Fibroblast of lung (primary cell): Measurements from ENCODE around the gene DNAAF1. TPM values are rescaled to one million over a fixed set of nuclear protein-coding genes. Genes with fewer than 3 reads are reported as not detected.
"Not testable (repeated sequence)": the region's sequence is repeated elsewhere in the genome, so short reads cannot be mapped to it uniquely, and the experiment has no call there.

Experiments used
- DNase-seq, 2 donors: peaks; one replicate each; pipeline versions ENCODE4 v3.0.0 to v3.0.0-alpha.2; 2010; ENCODE audit warnings: low read depth in 2 of 2
- H2AFZ ChIP-seq: 2 replicates; pipeline ENCODE4 v1.5.1; 2012; ENCODE audit warnings: low read length, control low read depth, inconsistent platforms
- H3K27ac ChIP-seq: 2 replicates; pipeline ENCODE4 v1.5.1; 2011; ENCODE audit warnings: low read length, control low read depth; ENCODE audit not compliant: insufficient read depth
- H3K27me3 ChIP-seq: 2 replicates; pipeline ENCODE4 v1.5.1; 2011; ENCODE audit warnings: mild to moderate bottlenecking, low read length; ENCODE audit not compliant: control insufficient read depth, insufficient read depth
- H3K36me3 ChIP-seq: 2 replicates; pipeline ENCODE4 v1.5.1; 2011; ENCODE audit warnings: low read length; ENCODE audit not compliant: control insufficient read depth, insufficient read depth
- H3K4me1 ChIP-seq: 2 replicates; pipeline ENCODE4 v1.5.1; 2011; ENCODE audit warnings: low read length; ENCODE audit not compliant: control insufficient read depth, insufficient read depth; ENCODE audit errors: extremely low read depth
- H3K4me2 ChIP-seq: 2 replicates; pipeline ENCODE4 v1.5.1; 2011; ENCODE audit warnings: low read length, control low read depth; ENCODE audit not compliant: insufficient read depth; ENCODE audit errors: extremely low read depth
- H3K4me3 ChIP-seq, 4 experiments: fragments of 200-600 bp in 1 of 4; sonication (generic) in 1 of 4; replicated peaks in 1 of 4; 2 replicates each; pipeline ENCODE4 v1.5.1; 2011 to 2016; ENCODE audit warnings: low read length in 4 of 4, low read depth in 3 of 4, mild to moderate bottlenecking in 3 of 4, control low read depth in 2 of 4, inconsistent platforms in 1 of 4, mixed read lengths in 1 of 4; ENCODE audit not compliant: insufficient read depth in 1 of 4; ENCODE audit errors: control extremely low read depth in 1 of 4
- H3K79me2 ChIP-seq: 2 replicates; pipeline ENCODE4 v1.5.1; 2012; ENCODE audit warnings: mild to moderate bottlenecking, low read length, inconsistent platforms; ENCODE audit not compliant: control insufficient read depth, insufficient read depth
- H3K9ac ChIP-seq: 2 replicates; pipeline ENCODE4 v1.5.1; 2011; ENCODE audit warnings: mild to moderate bottlenecking, low read length, control low read depth; ENCODE audit not compliant: insufficient read depth
- H3K9me3 ChIP-seq: 2 replicates; pipeline ENCODE4 v1.5.1; 2012; ENCODE audit warnings: low read depth, low read length; ENCODE audit not compliant: control insufficient read depth, insufficient read depth
- H4K20me1 ChIP-seq: 2 replicates; pipeline ENCODE4 v1.5.1; 2011; ENCODE audit warnings: low read length; ENCODE audit not compliant: control insufficient read depth, insufficient read depth; ENCODE audit errors: extremely low read depth
- CTCF ChIP-seq, 2 donors: IDR thresholded peaks in 1 of 2; conservative IDR thresholded peaks in 1 of 2; 1 replicate in 1 of 2; 2 replicates in 1 of 2; pipeline ENCODE4 v1.5.1; 2011 to 2012; ENCODE audit warnings: low read length in 2 of 2, control low read depth in 1 of 2, inconsistent platforms in 1 of 2, low read depth in 1 of 2, mild to moderate bottlenecking in 1 of 2
- EZH2 ChIP-seq: IDR thresholded peaks from 2 replicates; pipeline ENCODE4 v1.5.1; 2012; ENCODE audit warnings: low read length, control low read depth, mild to moderate bottlenecking; ENCODE audit errors: missing control alignments
- polyA plus RNA-seq, 2 donors: library from polyadenylated mRNA; depleted of rRNA in 1 of 2; stranded (reverse) in 1 of 2; unstranded in 1 of 2; fragments of >200 nt; gene quantifications; 2 replicates each; pipeline ENCODE4 v1.2.1, GENCODE V29; 2011 to 2012; ENCODE audit warnings: missing spikeins in 1 of 2
- total RNA-seq: library from RNA; depleted of rRNA; stranded (reverse); fragments of >200 nt; gene quantifications from 2 replicates; pipeline ENCODE4 v1.2.1, GENCODE V29; 2014

Gene DNAAF1
- total and polyA plus RNA-seq, 2 donors (not counting 1 experiment from before 2014, with no cell fraction given): not detected

GRCh38 chr16:84109598-84110335 is 35.3 kb upstream of the DNAAF1 start:
- Histone ChIP-seq H3K4me2 (no peak overlapping the region), H3K9ac (no peak overlapping the region), H3K79me2 (peaks cover 48% of the 10 kb centered on the region), H3K4me1 (no peaks in the 10 kb centered on the region), H2AFZ (no peak overlapping the region), H3K4me3 (no peak overlapping the region), H3K36me3 (peaks cover 2% of the 10 kb centered on the region), H3K27ac (no peak overlapping the region), H3K27me3 (no peaks in the 10 kb centered on the region), H4K20me1 (no peaks in the 10 kb centered on the region), H3K9me3 (no peaks in the 10 kb centered on the region)
- DNase-seq: peak in 1 of 2 donors; percentile 54
- no peak for TF ChIP-seq CTCF (conservative IDR thresholded peaks at IDR 0.05 in 1 of 2, IDR thresholded peaks at IDR 0.05 in 1 of 2; ENCODE audit: low read depth in 1 of 2, low read length in 2 of 2)
- TF ChIP-seq EZH2: no peak

- H3K27me3 ChIP-seq: no peaks in the 10 kb centered on the region
- H3K9me3 ChIP-seq: no peaks in the 10 kb centered on the region
- H3K9ac ChIP-seq: no peak overlapping the region
- peaks cover 54% of the 10 kb centered on the region for H3K79me2 ChIP-seq
- H2AFZ ChIP-seq: no peak overlapping the region
- TF ChIP-seq CTCF (conservative IDR thresholded peaks at IDR 0.05 in 1 of 2, IDR thresholded peaks at IDR 0.05 in 1 of 2; ENCODE audit: low read depth in 1 of 2, low read length in 2 of 2) (no peak), EZH2 (no peak)
- H3K36me3 ChIP-seq: peaks cover 2% of the 10 kb centered on the region
- no peak overlapping the region for H3K27ac ChIP-seq
- no peaks in the 10 kb centered on the region for H3K4me1 ChIP-seq
- no peak overlapping the region for H3K4me3 ChIP-seq
- H3K4me2 ChIP-seq: no peak overlapping the region
- no peak for DNase-seq
- H4K20me1 ChIP-seq: no peaks in the 10 kb centered on the region
These were observed 34.6 kb upstream of the DNAAF1 start for GRCh38 chr16:84110527-84110926.

DNA sequence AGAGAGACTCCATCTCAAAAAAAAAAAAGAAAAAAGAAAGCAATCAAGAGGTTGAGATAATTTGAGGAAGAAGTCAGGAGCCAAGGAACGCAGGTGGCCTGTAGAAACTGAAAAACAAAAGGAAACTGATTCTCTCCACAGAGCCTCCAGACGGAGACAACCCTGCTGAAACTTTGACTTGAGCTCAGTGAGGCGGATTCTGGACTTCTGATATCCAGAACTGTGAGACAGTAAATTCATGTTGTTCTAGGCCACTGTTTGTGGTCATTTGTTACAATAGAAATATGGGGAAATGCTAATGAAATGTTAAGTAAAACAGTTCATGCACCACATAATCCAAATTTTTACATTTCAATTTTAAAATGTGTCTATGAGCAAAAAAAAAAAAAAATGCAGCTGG is 33.6 kb upstream of the DNAAF1 start:
- no peak overlapping the region for H3K4me2 ChIP-seq
- H3K27me3 ChIP-seq: no peaks in the 10 kb centered on the region
- no peak overlapping the region for H3K4me3 ChIP-seq
- TF ChIP-seq EZH2 (no peak), CTCF (conservative IDR thresholded peaks at IDR 0.05 in 1 of 2, IDR thresholded peaks at IDR 0.05 in 1 of 2; ENCODE audit: low read depth in 1 of 2, low read length in 2 of 2) (no peak)
- H3K4me1 ChIP-seq: no peaks in the 10 kb centered on the region
- no peaks in the 10 kb centered on the region for H4K20me1 ChIP-seq
- DNase-seq: no peak
- peaks cover 56% of the 10 kb centered on the region for H3K79me2 ChIP-seq
- no peak overlapping the region for H2AFZ ChIP-seq
- H3K9me3 ChIP-seq: no peaks in the 10 kb centered on the region
- H3K27ac ChIP-seq: no peak overlapping the region
- peaks cover 2% of the 10 kb centered on the region for H3K36me3 ChIP-seq
- no peak overlapping the region for H3K9ac ChIP-seq

DNA sequence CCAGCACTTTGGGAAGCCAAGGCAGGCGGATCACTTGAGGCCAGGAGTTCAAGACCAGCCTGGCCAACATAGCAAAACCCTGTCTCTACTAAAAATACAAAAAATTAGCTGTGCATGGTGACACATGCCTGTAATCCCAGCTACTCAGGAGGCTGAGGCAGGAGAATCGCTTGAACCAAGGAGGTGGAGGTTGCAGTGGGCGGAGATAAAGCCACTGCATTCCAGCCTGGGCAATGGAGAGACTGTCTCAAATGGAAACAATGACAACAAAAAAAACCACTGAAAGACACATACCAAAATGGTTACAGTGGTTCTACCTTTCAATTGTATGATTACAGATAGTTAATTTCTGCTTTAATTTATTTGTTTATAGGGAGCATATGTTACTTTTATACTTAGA is 33.2 kb upstream of the DNAAF1 start:
- not testable (repeated sequence) for H3K9ac ChIP-seq, H3K4me3 ChIP-seq, H3K27ac ChIP-seq, H2AFZ ChIP-seq, H3K27me3 ChIP-seq, H3K4me1 ChIP-seq, H4K20me1 ChIP-seq, H3K4me2 ChIP-seq, H3K9me3 ChIP-seq, H3K36me3 ChIP-seq
- peak in 1 of 2 donors; percentile 41 for DNase-seq
- peaks cover 52% of the 10 kb centered on the region for H3K79me2 ChIP-seq
